NT2/D1 (cell line): Measurements from ENCODE around the gene PLXNA4.

Source experiments
- SUZ12 ChIP-seq: IDR thresholded peaks from 2 replicates; pipeline ENCODE4 v1.6.1; 2011; ENCODE audit not compliant: insufficient read length, insufficient read depth; ENCODE audit errors: extremely low read depth
- YY1 ChIP-seq: IDR thresholded peaks from 2 replicates; pipeline ENCODE4 v1.6.1; 2011; ENCODE audit not compliant: insufficient read length, insufficient read depth
- ZNF274 ChIP-seq: IDR thresholded peaks from 2 replicates; pipeline ENCODE4 v1.6.1; 2011; ENCODE audit warnings: mild to moderate bottlenecking, low read depth, low read length

DNA sequence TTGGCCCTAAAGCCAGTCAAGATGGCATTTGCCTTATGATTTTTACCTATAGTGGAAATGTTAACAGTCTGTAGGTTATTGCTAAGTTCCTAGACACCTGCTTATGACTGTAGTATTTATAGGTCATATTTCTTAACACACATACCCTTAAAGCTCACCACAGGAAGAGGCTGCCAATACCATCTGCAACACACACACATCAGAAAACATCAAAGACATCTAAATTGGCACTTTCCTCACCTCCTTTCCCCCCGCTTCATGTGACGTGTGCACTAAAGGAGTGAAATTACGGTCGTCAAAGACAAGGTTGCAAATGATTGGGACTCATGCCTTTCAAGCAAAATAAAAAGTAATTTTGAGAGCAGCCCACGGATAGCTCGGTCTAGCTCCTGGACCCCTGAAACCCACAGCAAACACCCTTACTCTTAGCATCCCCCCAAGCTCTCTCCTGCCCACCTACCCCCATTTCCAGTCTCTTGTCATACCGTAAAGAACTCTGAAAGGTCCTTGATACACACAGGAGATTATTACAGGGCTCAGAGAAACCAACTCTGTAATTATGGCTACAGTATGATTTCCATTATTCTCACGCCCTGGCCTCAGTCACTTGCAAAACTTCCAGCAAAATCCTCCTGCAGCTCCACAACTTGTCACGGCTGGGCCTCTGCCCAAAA lies 90.5 kb downstream of the PLXNA4 start:
- no peak for TF ChIP-seq YY1
- TF ChIP-seq ZNF274: no peak
- TF ChIP-seq SUZ12: no peak
